ENCODE measurements around the gene MFN1.

The MFN1 gene

DNA sequence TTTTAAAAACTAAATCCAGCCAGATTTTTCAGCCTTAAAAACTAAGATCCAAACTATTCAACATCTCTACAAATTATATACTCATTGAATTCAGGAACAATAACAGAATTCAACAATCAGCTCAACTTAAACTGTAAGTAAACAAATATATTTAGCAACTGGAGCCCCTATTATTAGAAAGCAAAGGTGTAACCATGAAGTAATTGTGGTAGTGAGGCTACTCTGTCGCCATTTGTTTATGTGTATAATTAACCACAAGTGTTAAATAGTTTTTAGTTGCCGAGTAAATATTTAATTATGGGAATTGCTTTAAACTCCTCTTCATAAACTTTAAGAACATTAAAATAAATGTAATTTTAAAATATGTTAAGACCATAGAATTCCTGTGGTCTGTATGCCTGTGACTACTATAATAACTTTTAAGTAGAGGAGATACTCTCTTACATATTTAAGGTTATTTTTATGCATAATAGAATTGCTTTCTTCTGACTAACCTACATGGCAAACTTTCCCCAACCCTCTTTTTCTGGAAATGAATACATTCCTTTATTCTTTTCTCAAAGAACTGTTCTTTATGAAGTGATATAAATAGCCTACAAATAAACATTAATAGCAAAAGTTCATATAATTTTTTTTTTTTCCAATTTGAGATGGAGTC, 51.2 kb downstream of the MFN1 start:
- H3K27ac ChIP-seq = no peak overlapping the region
- TF ChIP-seq, protein P1, sequence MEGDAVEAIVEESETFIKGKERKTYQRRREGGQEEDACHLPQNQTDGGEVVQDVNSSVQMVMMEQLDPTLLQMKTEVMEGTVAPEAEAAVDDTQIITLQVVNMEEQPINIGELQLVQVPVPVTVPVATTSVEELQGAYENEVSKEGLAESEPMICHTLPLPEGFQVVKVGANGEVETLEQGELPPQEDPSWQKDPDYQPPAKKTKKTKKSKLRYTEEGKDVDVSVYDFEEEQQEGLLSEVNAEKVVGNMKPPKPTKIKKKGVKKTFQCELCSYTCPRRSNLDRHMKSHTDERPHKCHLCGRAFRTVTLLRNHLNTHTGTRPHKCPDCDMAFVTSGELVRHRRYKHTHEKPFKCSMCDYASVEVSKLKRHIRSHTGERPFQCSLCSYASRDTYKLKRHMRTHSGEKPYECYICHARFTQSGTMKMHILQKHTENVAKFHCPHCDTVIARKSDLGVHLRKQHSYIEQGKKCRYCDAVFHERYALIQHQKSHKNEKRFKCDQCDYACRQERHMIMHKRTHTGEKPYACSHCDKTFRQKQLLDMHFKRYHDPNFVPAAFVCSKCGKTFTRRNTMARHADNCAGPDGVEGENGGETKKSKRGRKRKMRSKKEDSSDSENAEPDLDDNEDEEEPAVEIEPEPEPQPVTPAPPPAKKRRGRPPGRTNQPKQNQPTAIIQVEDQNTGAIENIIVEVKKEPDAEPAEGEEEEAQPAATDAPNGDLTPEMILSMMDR (IDR thresholded peaks at IDR 0.05) = no peak
- TF ChIP-seq ZFX (IDR thresholded peaks at IDR 0.05; ENCODE audit: borderline replicate concordance) = no peak

DNA sequence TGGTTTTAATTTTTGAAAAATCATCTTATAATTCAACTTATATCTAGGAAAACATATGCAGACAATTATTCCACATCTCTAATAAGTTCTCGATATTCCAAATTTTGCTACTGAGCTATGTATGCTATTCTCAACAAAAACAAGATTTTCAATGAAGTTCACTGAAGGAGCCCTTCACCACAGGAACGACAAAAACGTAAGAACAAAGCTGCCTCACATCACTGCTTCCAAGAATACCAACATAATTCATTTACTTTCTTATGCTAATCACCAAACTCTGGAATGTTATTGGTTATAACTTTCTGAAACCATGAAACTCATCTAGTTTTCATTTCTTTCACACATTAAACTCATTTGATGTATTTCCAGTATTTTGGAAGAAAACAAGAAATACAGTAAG, 54.1 kb downstream of the MFN1 start:
- TF ChIP-seq, protein P1 (IDR thresholded peaks at IDR 0.05) = no peak

DNA sequence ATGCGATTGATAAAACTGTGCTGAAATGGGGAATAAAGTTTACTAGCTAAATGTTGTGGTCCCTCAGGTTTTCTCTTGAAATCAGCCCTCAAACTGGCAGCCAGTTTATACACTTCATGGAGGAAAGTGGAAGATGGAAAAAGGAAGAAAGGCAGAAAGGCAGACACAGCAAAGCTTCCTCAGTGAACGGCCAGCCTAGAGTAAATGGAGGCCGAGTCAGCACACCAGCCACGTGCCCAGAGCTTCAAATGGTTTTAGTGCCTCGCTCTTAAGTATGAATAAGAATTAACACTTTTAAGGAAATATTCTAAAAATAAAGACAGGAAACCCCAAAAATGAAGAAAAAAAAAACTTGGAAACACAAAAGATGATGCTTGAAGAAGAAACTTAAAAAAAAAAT, 55.5 kb downstream of the MFN1 start:
- TF ChIP-seq, protein P1 (IDR thresholded peaks at IDR 0.05) = no peak
- TF ChIP-seq ZFX (IDR thresholded peaks at IDR 0.05; ENCODE audit: borderline replicate concordance) = no peak
- no peak overlapping the region for H3K27ac ChIP-seq

More for the DNA sequence above, 54.1 kb downstream of the MFN1 start:
- no peak overlapping the region for H3K27ac ChIP-seq

DNA sequence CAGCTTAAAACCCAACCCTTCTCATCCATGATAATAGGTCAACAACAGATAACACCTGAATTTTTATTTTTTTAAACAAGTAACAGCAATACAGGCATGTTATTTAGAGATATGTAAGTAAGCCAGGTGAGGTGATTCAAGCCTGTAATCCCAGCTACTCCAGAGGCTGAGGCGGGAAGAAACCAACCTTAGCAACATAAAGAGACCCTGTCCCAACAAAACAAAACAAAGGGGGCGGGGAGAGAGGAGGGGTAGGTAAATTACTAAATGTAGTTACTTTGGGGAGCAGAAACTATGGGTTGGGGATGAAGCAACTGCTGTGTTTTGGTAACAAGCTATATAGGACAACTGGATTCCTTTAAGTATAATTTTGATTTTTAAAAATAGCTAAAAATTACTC, 56.8 kb downstream of the MFN1 start:
- no peak for TF ChIP-seq ZFX (IDR thresholded peaks at IDR 0.05; ENCODE audit: borderline replicate concordance)
- TF ChIP-seq, protein P1 (IDR thresholded peaks at IDR 0.05) = no peak
- H3K27ac ChIP-seq = no peak overlapping the region

DNA sequence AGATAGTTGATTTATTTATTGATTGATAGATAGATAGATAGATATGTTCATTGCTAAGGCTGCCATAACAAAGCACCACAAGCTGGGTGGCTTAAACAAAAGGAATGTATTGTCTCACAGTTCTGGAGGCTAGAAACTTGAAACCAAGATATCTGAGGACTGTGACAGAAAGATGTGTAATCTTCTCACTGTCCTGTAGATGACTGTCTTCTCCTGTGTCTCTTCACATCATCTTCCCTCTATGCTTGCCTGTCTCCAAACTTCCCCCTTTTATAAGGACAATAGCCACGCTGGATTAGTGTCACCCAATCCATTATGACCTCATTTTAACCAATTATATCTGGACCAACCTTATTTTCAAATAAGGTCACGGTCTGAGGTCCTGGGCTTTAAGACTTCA, 62.8 kb downstream of the MFN1 start:
- H3K27ac ChIP-seq = no peak overlapping the region
- TF ChIP-seq, protein P1 (IDR thresholded peaks at IDR 0.05) = 0 out of 2 replicates have a peak, but pooled peaks have one; percentile 10
- TF ChIP-seq ZFX (IDR thresholded peaks at IDR 0.05; ENCODE audit: borderline replicate concordance) = no peak

DNA sequence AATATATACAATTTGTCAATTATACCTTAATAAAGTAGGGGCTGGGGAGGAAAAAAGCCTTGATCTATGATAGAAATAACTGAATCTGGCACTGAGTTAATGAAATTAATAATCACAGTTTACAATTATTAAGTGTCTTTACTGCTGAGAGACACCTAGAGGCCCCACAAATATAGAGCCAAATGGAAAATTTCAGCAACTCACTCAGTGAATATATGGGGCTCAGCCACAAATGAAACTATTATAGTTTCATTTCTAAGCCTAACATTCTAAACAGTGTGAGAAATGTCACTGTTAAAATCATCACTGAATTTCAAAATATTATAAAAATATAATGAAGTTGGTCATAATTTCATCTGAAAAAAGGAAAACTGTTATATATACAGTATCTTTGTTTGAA, 63.5 kb downstream of the MFN1 start:
- H3K27ac ChIP-seq = no peak overlapping the region
- TF ChIP-seq, protein P1 (IDR thresholded peaks at IDR 0.05) = no peak

DNA sequence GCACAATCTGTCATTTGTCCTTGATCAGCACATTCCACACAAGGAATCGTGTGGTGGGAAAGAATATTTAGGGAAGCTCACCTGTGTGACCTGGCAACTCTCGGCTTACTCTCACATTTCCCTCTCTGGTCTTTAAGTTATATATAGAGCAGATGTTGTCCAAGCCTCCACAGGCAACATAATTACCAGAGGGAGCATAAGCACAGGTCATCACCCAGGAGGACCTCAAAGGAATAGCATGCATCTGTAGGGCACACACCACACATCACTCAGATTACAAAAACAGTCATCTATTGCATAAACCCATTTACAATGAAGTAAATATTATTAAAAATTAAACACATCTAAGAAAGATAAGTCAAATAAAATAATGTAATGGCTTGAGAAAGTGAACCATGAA, 67.3 kb downstream of the MFN1 start:
- no peak for TF ChIP-seq ZFX (IDR thresholded peaks at IDR 0.05; ENCODE audit: borderline replicate concordance)
- TF ChIP-seq, protein P1 (IDR thresholded peaks at IDR 0.05) = no peak
- H3K27ac ChIP-seq = no peak overlapping the region
